HepG2 (cell line): Measurements from ENCODE around the gene LIF. TPM values are rescaled to one million over a fixed set of nuclear protein-coding genes. Genes with fewer than 3 reads are reported as not detected.
"Not testable (repeated sequence)": the region's sequence is repeated elsewhere in the genome, so short reads cannot be mapped to it uniquely, and the experiment has no call there.

ENCODE experiments used
- ATAC-seq: fragments of 200-7000 bp; cut with Tn5 transposase; 3 replicates; pipeline ENCODE4 v1.9.1; 2020; ENCODE audit warnings: mild to moderate bottlenecking, moderate library complexity
- BruUV-seq: library from RNA; stranded (reverse); fragments of 400-500 nt; replicated peaks from 2 replicates; lab custom pipeline; 2021; lab: Mats Ljungman, UMichigan
- CTCF ChIA-PET: fragments of 300-600 bp; formaldehyde crosslinking; extraction: SDS; loops from one replicate; lab custom pipeline; 2021; ENCODE audit warnings: low total read pairs, inconsistent platforms, low intra/inter-chr PET ratio; lab: Yijun Ruan, JAX
- POLR2A ChIA-PET: fragments of 350-600 bp; sonication (Branson Sonifier 250); formaldehyde crosslinking; loops from one replicate; lab custom pipeline; 2020; ENCODE audit warnings: antibody characterized with exemption, inconsistent platforms; lab: Yijun Ruan, JAX
- DNase-seq: peaks from one replicate; pipeline ENCODE4 v3.0.0-alpha.2; 2015; ENCODE audit warnings: low spot score
- FAIRE-seq: peaks from 3 replicates; lab custom pipeline; 2011; peaks lifted over from hg19 to GRCh38; lab: Jason Lieb, UNC
- H2AFZ ChIP-seq: one replicate; pipeline ENCODE4 v1.6.1; 2011; ENCODE audit warnings: low read length, inconsistent platforms
- H3K27ac ChIP-seq: fragments of 300-600 bp; 3 replicates; pipeline ENCODE4 v1.8.0; 2011; ENCODE audit warnings: mixed run types, mild to moderate bottlenecking, mixed read lengths, low read length, inconsistent platforms; ENCODE audit not compliant: insufficient read depth; ENCODE audit errors: extremely low read length
- H3K27me3 ChIP-seq, 2 experiments: fragments of 200-600 bp in 1 of 2; 2 replicates in 1 of 2; 3 replicates in 1 of 2; pipeline versions ENCODE4 v1.6.0 to v1.8.0; 2011; ENCODE audit warnings: low read length in 2 of 2, mild to moderate bottlenecking in 2 of 2, moderate library complexity in 2 of 2, inconsistent platforms in 1 of 2; ENCODE audit not compliant: insufficient read depth in 2 of 2, control insufficient read depth in 1 of 2
- H3K36me3 ChIP-seq, 2 experiments: fragments of 200-600 bp in 1 of 2; replicated peaks in 1 of 2; 2 replicates in 1 of 2; 3 replicates in 1 of 2; pipeline versions ENCODE4 v1.5.1 to v1.8.0; 2011; ENCODE audit warnings: low read length in 2 of 2, inconsistent platforms in 1 of 2; ENCODE audit not compliant: insufficient read depth in 2 of 2, control insufficient read depth in 1 of 2
- H3K4me1 ChIP-seq: 2 replicates; pipeline ENCODE4 v1.5.1; 2012; ENCODE audit warnings: low read length, inconsistent platforms; ENCODE audit not compliant: insufficient read depth
- H3K4me2 ChIP-seq: 2 replicates; pipeline ENCODE4 v1.6.0; 2011; ENCODE audit warnings: low read depth, low read length, inconsistent platforms
- H3K4me3 ChIP-seq, 3 experiments: fragments of 200-600 bp in 1 of 3; sonication (generic), shearing (Covaris generic) in 1 of 3; replicated peaks in 1 of 3; 2 replicates each; pipeline ENCODE4 v1.5.1; 2011 to 2016; ENCODE audit warnings: low read length in 3 of 3, inconsistent platforms in 2 of 3, low read depth in 2 of 3, mild to moderate bottlenecking in 2 of 3, control low read depth in 1 of 3, mixed read lengths in 1 of 3; ENCODE audit not compliant: insufficient read depth in 1 of 3
- H3K79me2 ChIP-seq: one replicate; pipeline ENCODE4 v1.6.1; 2011; ENCODE audit warnings: low read length, inconsistent platforms; ENCODE audit not compliant: insufficient read depth
- H3K9ac ChIP-seq: 2 replicates; pipeline ENCODE4 v1.6.0; 2011; ENCODE audit warnings: mild to moderate bottlenecking, low read depth, low read length, inconsistent platforms; ENCODE audit not compliant: insufficient read depth
- H3K9me3 ChIP-seq: 2 replicates; pipeline ENCODE4 v1.5.1; 2012; ENCODE audit warnings: mild to moderate bottlenecking, low read length
- H4K20me1 ChIP-seq: 2 replicates; pipeline ENCODE4 v1.6.0; 2011; ENCODE audit warnings: inconsistent platforms, mild to moderate bottlenecking, low read length, moderate library complexity; ENCODE audit not compliant: insufficient read depth
- HMGA1 ChIP-seq: sonication (generic); formaldehyde crosslinking; conservative IDR thresholded peaks from 2 replicates; pipeline ENCODE4 v1.4.0; 2020; ENCODE audit warnings: missing genetic modification reagents
- LCORL ChIP-seq, 2 experiments: fragments of 450-650 bp in 1 of 2; sonication (generic) in 1 of 2; formaldehyde crosslinking in 1 of 2; IDR thresholded peaks; 2 replicates each; pipeline versions ENCODE4 v1.5.0 to v1.6.1; 2017 to 2020; ENCODE audit warnings: antibody characterized with exemption in 1 of 2, missing genetic modification reagents in 1 of 2
- NCOA5 ChIP-seq: sonication (generic); formaldehyde crosslinking; IDR thresholded peaks from 2 replicates; pipeline ENCODE4 v1.4.0; 2020; ENCODE audit warnings: missing genetic modification reagents
- ZBTB33 ChIP-seq: sonication (generic); formaldehyde crosslinking; IDR thresholded peaks from 2 replicates; pipeline ENCODE4 v1.4.0; 2020; ENCODE audit warnings: missing genetic modification reagents
- ZNF225 ChIP-seq: sonication (generic); formaldehyde crosslinking; IDR thresholded peaks from 2 replicates; pipeline ENCODE4 v1.4.0; 2020; ENCODE audit warnings: mild to moderate bottlenecking, missing genetic modification reagents
- ZNF367 ChIP-seq: sonication (generic); formaldehyde crosslinking; IDR thresholded peaks from 2 replicates; pipeline ENCODE4 v1.4.0; 2020; ENCODE audit warnings: missing genetic modification reagents, borderline replicate concordance
- ZNF619 ChIP-seq: sonication (generic); formaldehyde crosslinking; IDR thresholded peaks from 2 replicates; pipeline ENCODE4 v1.4.0; 2020; ENCODE audit warnings: mild to moderate bottlenecking, missing genetic modification reagents
- WGBS: methylation state at CpG from one replicate; pipeline ENCODE4 v1.1.6; 2017; ENCODE audit warnings: low lambda C conversion rate; 5-methylcytosine and 5-hydroxymethylcytosine counted together
- in situ Hi-C: cut with HindIII; loops from 2 replicates; pipeline ENCODE4 v1.10.0; 2017; ENCODE audit warnings: low pct_unique_long_range_greater_than_20kb; ENCODE audit not compliant: extremely low pct_ligation_motif_present
- intact Hi-C: fragments of 100-400 bp; cut with micrococcal nuclease; formaldehyde crosslinking; loops from one replicate; pipeline ENCODE4 v1.10.0; 2022; ENCODE audit not compliant: unreplicated experiment
- polyA plus RNA-seq, 8 experiments: library from polyadenylated mRNA; depleted of rRNA in 3 of 8; stranded (reverse) in 7 of 8; unstranded in 1 of 8; fragments of >200 nt; fragmentation: Illumina TruSeq in 4 of 8; extraction: Trizol in 4 of 8; gene quantifications; 2 replicates each; pipeline versions ENCODE4 v1.2.1 to v1.2.3, GENCODE V29; 2011 to 2016; ENCODE audit warnings: low read depth in 4 of 8, missing spikeins in 1 of 8, mixed read lengths in 1 of 8; ENCODE audit not compliant: insufficient read depth in 1 of 8
- total RNA-seq, 5 experiments: library from RNA; depleted of rRNA; stranded (reverse); fragments of >200 nt; fragmentation: Illumina TruSeq; extraction: Trizol; gene quantifications; 2 replicates each; pipeline ENCODE4 v1.2.3, GENCODE V29; 2016; ENCODE audit warnings: low read depth in 1 of 5
- TF ChIP-seq, protein P1 (sequence below): fragments of 450-650 bp; IDR thresholded peaks from 2 replicates; pipeline ENCODE4 v1.6.1; 2017; ENCODE audit warnings: mild to moderate bottlenecking

The LIF gene
- total and polyA plus RNA-seq, 2 of the 13 experiments (the other 11 are each of a cell fraction or from before 2014, with no cell fraction given), result 3.6 to 8.5 TPM

DNA sequence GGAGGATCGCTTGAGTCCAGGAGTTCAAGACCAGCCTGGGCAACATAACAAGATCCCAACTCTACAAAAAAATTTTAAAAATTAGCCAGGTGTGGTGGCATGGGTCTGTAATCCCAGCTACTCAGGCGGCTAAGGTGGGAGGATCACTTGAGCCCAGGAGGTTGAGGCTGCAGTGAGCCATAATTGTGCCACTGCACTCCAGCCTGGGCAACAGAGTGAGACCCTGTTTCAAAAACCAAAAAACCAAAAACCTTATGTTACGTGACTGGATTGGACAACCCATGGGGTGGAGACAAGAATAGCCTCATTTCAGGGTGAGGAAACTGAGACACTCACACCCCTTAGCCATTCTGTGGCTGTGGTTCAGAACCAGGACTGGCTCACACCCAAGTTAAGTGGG, 30.3 kb downstream of the LIF start:
- CTCF ChIA-PET, FAIRE-seq, H4K20me1 ChIP-seq, H3K4me3 ChIP-seq, H3K9me3 ChIP-seq, H3K9ac ChIP-seq, POLR2A ChIA-PET, in situ Hi-C loops, H3K4me2 ChIP-seq, H3K36me3 ChIP-seq, H2AFZ ChIP-seq, intact Hi-C loops, H3K27ac ChIP-seq, H3K79me2 ChIP-seq, DNase-seq, BruUV-seq, ATAC-seq: not testable (repeated sequence)
- Histone ChIP-seq H3K27me3 (peaks cover 0 to 11% of the 10 kb centered on the region in 2 experiments; a peak in 3 of 5 replicates), H3K4me1 (peaks cover 55% of the 10 kb centered on the region)
- WGBS, result 94% methylated on average over 3 of the region's 3 CpGs

- Histone ChIP-seq H3K9ac (no peak overlapping the region), H3K27ac (no peak overlapping the region), H3K4me3 (no peak overlapping the region), H4K20me1 (no peaks in the 10 kb centered on the region), H2AFZ (no peak overlapping the region), H3K4me2 (no peak overlapping the region), H3K9me3 (no peaks in the 10 kb centered on the region), H3K27me3 (no peaks in the 10 kb centered on the region), H3K4me1 (peaks cover 61% of the 10 kb centered on the region), H3K79me2 (no peaks in the 10 kb centered on the region), H3K36me3 (no peaks in the 10 kb centered on the region)
- ChIA-PET POLR2A (no interaction called here), CTCF (no interaction called here)
- no peak for DNase-seq
- BruUV-seq, result no TSS peak
- WGBS, result 60% methylated on average over 10 of the region's 12 CpGs
- FAIRE-seq, result no peak
- intact Hi-C loops, result no loop called here
- no peak for ATAC-seq
- in situ Hi-C loops, result no loop called here
- TF ChIP-seq ZNF225 (no peak), ZBTB33 (CRISPR knock-in tag) (no peak), NCOA5 (CRISPR knock-in tag) (no peak), LCORL (IDR thresholded peaks at IDR 0.05) (no peak), LCORL (CRISPR knock-in tag; IDR thresholded peaks at IDR 0.05) (no peak), HMGA1 (CRISPR knock-in tag) (no peak), ZNF367 (no peak), ZNF619 (CRISPR knock-in tag) (no peak)
- TF ChIP-seq, protein P1, sequence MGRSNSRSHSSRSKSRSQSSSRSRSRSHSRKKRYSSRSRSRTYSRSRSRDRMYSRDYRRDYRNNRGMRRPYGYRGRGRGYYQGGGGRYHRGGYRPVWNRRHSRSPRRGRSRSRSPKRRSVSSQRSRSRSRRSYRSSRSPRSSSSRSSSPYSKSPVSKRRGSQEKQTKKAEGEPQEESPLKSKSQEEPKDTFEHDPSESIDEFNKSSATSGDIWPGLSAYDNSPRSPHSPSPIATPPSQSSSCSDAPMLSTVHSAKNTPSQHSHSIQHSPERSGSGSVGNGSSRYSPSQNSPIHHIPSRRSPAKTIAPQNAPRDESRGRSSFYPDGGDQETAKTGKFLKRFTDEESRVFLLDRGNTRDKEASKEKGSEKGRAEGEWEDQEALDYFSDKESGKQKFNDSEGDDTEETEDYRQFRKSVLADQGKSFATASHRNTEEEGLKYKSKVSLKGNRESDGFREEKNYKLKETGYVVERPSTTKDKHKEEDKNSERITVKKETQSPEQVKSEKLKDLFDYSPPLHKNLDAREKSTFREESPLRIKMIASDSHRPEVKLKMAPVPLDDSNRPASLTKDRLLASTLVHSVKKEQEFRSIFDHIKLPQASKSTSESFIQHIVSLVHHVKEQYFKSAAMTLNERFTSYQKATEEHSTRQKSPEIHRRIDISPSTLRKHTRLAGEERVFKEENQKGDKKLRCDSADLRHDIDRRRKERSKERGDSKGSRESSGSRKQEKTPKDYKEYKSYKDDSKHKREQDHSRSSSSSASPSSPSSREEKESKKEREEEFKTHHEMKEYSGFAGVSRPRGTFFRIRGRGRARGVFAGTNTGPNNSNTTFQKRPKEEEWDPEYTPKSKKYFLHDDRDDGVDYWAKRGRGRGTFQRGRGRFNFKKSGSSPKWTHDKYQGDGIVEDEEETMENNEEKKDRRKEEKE, result no peak
Measured at GRCh38 chr22:30214703-30215407, 31.7 kb downstream of the LIF start.
